Breast epithelium (tissue), 3 donors: ENCODE data around the gene GNAO1.

Source experiments
- CTCF ChIP-seq, 3 donors: fragments of 450-650 bp; IDR thresholded peaks; one replicate each; pipeline ENCODE4 v1.5.1; 2016 to 2017; ENCODE audit warnings: antibody characterized with exemption in 3 of 3, mild to moderate bottlenecking in 3 of 3, moderate library complexity in 3 of 3
- POLR2A ChIP-seq: fragments of 450-650 bp; IDR thresholded peaks from one replicate; pipeline ENCODE4 v1.6.1; 2016; ENCODE audit warnings: antibody characterized with exemption, mild to moderate bottlenecking, moderate library complexity
- POLR2AphosphoS5 ChIP-seq, 3 donors: sonication (generic); formaldehyde crosslinking; IDR thresholded peaks; one replicate each; pipeline ENCODE4 v1.6.1; 2017; ENCODE audit warnings: antibody characterized with exemption in 3 of 3

DNA sequence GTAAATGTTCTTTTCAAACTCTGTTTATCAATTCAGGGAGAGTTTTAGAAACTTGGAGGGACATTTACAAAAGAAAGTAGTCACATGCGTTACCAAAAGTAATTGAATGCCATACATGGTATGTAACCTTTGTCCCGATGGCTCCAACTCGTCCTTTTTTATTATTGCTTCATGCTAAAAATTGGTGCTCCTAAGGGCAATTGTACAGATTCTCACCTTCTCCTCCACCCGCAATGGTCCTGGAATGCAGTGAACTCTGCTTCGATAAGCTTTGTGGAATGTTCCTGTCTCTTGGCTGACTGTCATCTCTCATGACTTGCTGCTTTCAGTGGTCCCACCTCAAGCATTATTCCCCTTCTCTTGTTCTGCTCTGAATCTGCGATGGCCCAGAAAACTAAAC is 20.9 kb downstream of the GNAO1 start:
- TF ChIP-seq POLR2AphosphoS5 (IDR thresholded peaks at IDR 0.05) (no peak), CTCF (IDR thresholded peaks at IDR 0.05) (no peak), POLR2A (no peak)
